Measurements from ENCODE around the gene DEFB108B.
"Not testable (repeated sequence)": the region's sequence is repeated elsewhere in the genome, so short reads cannot be mapped to it uniquely, and the experiment has no call there.

- not testable (repeated sequence) for TF ChIP-seq CTCF (IDR thresholded peaks at IDR 0.05; ENCODE audit: insufficient read depth, low read length); SPI1 (IDR thresholded peaks at IDR 0.05; ENCODE audit: borderline replicate concordance, low read depth); REST (IDR thresholded peaks at IDR 0.05; ENCODE audit: insufficient replicate concordance, low read depth); GABPA (IDR thresholded peaks at IDR 0.05; ENCODE audit: low read depth)
These were observed 10.4 kb downstream of the DEFB108B start for GRCh38 chr11:71843355-71843754.

All from HL-60 (cell line).